H9 (cell line): ENCODE measurements around the gene FRMD4B. TPM values are rescaled to one million over a fixed set of nuclear protein-coding genes. Genes with fewer than 3 reads are reported as not detected.

Experiments
- DNase-seq: peaks from one replicate; pipeline ENCODE4 v3.0.0-alpha.2; 2017
- H2AFZ ChIP-seq: one replicate; pipeline ENCODE4 v1.6.1; 2013; ENCODE audit warnings: mild to moderate bottlenecking, low read length, control low read depth, moderate library complexity
- H2AK5ac ChIP-seq: 2 replicates; pipeline ENCODE4 v1.6.1; 2013; ENCODE audit warnings: low read length, control low read depth, mixed read lengths; ENCODE audit not compliant: insufficient read length
- H2BK120ac ChIP-seq: one replicate; pipeline ENCODE4 v1.6.1; 2013; ENCODE audit warnings: low read depth, mild to moderate bottlenecking, low read length, control low read depth, inconsistent platforms; ENCODE audit not compliant: poor library complexity, severe bottlenecking
- H2BK12ac ChIP-seq: 2 replicates; pipeline ENCODE4 v1.6.1; 2013; ENCODE audit warnings: low read length, control low read depth, mixed read lengths, low read depth; ENCODE audit not compliant: insufficient read length
- H2BK15ac ChIP-seq: 2 replicates; pipeline ENCODE4 v1.6.1; 2013; ENCODE audit warnings: low read depth, low read length, control low read depth
- H2BK20ac ChIP-seq: one replicate; pipeline ENCODE4 v1.6.1; 2013; ENCODE audit warnings: low read depth, mild to moderate bottlenecking, low read length, control low read depth, inconsistent platforms; ENCODE audit not compliant: poor library complexity, severe bottlenecking
- H2BK5ac ChIP-seq: 2 replicates; pipeline ENCODE4 v1.6.1; 2013; ENCODE audit warnings: low read length, control low read depth, mixed read lengths; ENCODE audit not compliant: insufficient read length
- H3K14ac ChIP-seq: 2 replicates; pipeline ENCODE4 v1.6.1; 2013; ENCODE audit warnings: low read length, control low read depth; ENCODE audit not compliant: insufficient read depth
- H3K18ac ChIP-seq: 2 replicates; pipeline ENCODE4 v1.6.1; 2013; ENCODE audit warnings: low read depth, mild to moderate bottlenecking, mixed read lengths, low read length, control low read depth; ENCODE audit not compliant: insufficient read length
- H3K23ac ChIP-seq: 2 replicates; pipeline ENCODE4 v1.6.1; 2013; ENCODE audit warnings: low read length, control low read depth, mixed read lengths, low read depth; ENCODE audit not compliant: insufficient read length
- H3K23me2 ChIP-seq: 2 replicates; pipeline ENCODE4 v1.6.1; 2013; ENCODE audit warnings: low read depth, mild to moderate bottlenecking, mixed read lengths, low read length, control low read depth; ENCODE audit not compliant: insufficient read length, poor library complexity, severe bottlenecking
- H3K27ac ChIP-seq: 2 replicates; pipeline ENCODE4 v1.5.1; 2013; ENCODE audit warnings: low read length, control low read depth, mixed read lengths, low read depth; ENCODE audit not compliant: insufficient read length
- H3K27me3 ChIP-seq: 2 replicates; pipeline ENCODE4 v1.6.1; 2013; ENCODE audit warnings: low read length, control low read depth, inconsistent platforms; ENCODE audit not compliant: insufficient read depth
- H3K4ac ChIP-seq: 2 replicates; pipeline ENCODE4 v1.6.1; 2013; ENCODE audit warnings: low read depth, mild to moderate bottlenecking, control low read depth, inconsistent platforms, low read length, moderate library complexity
- H3K4me1 ChIP-seq: 2 replicates; pipeline ENCODE4 v1.6.1; 2013; ENCODE audit warnings: low read length, control low read depth, inconsistent platforms; ENCODE audit not compliant: insufficient read depth
- H3K4me2 ChIP-seq: 2 replicates; pipeline ENCODE4 v1.6.1; 2013; ENCODE audit warnings: low read length, control low read depth, mixed read lengths; ENCODE audit not compliant: insufficient read length, insufficient read depth
- H3K56ac ChIP-seq: 2 replicates; pipeline ENCODE4 v1.6.1; 2013; ENCODE audit warnings: low read depth, mild to moderate bottlenecking, mixed read lengths, low read length, control low read depth; ENCODE audit not compliant: insufficient read length
- H3K79me1 ChIP-seq: 2 replicates; pipeline ENCODE4 v1.6.1; 2013; ENCODE audit warnings: low read depth, mild to moderate bottlenecking, moderate library complexity, low read length, control low read depth, inconsistent platforms; ENCODE audit not compliant: insufficient read depth, poor library complexity, severe bottlenecking
- H3K79me2 ChIP-seq: 2 replicates; pipeline ENCODE4 v1.6.1; 2013; ENCODE audit warnings: low read length, control low read depth, inconsistent platforms; ENCODE audit not compliant: insufficient read depth
- H3K9ac ChIP-seq: 2 replicates; pipeline ENCODE4 v1.6.1; 2013; ENCODE audit warnings: low read length, control low read depth, mixed read lengths; ENCODE audit not compliant: insufficient read length; ENCODE audit errors: extremely low read depth
- H3K9me3 ChIP-seq: one replicate; pipeline ENCODE4 v1.6.1; 2013; ENCODE audit warnings: low read depth, low read length, inconsistent platforms; ENCODE audit not compliant: control insufficient read depth
- H3T11ph ChIP-seq: one replicate; pipeline ENCODE4 v1.6.1; 2013; ENCODE audit warnings: mild to moderate bottlenecking, low read length, control low read depth, inconsistent platforms
- H4K20me1 ChIP-seq: one replicate; pipeline ENCODE4 v1.6.1; 2013; ENCODE audit not compliant: control insufficient read depth, insufficient read length, insufficient read depth
- H4K5ac ChIP-seq: 2 replicates; pipeline ENCODE4 v1.6.1; 2013; ENCODE audit warnings: low read depth, mild to moderate bottlenecking, mixed read lengths, low read length, control low read depth; ENCODE audit not compliant: insufficient read length
- H4K8ac ChIP-seq: replicated peaks from 2 replicates; pipeline ENCODE4 v1.6.1; 2013; ENCODE audit warnings: low read length, control low read depth, mixed read lengths, low read depth; ENCODE audit not compliant: insufficient read length
- H4K91ac ChIP-seq: 2 replicates; pipeline ENCODE4 v1.6.1; 2013; ENCODE audit warnings: low read depth, mild to moderate bottlenecking, moderate library complexity, mixed read lengths, low read length, control low read depth; ENCODE audit not compliant: insufficient read length
- H3K27ac Mint-ChIP-seq, 3 experiments: 2 replicates in 2 of 3; 3 replicates in 1 of 3; pipeline ENCODE4 v1.8.0; 2020 to 2021; ENCODE audit warnings: mixed read lengths in 3 of 3, mild to moderate bottlenecking in 1 of 3, moderate library complexity in 1 of 3
- H3K27me3 Mint-ChIP-seq: 2 replicates; pipeline ENCODE4 v1.8.0; 2021; ENCODE audit warnings: low read depth, mild to moderate bottlenecking, moderate library complexity, mixed read lengths
- H3K36me3 Mint-ChIP-seq, 3 experiments: 2 replicates in 2 of 3; 3 replicates in 1 of 3; pipeline ENCODE4 v1.8.0; 2020 to 2021; ENCODE audit warnings: low read depth in 3 of 3, mixed read lengths in 3 of 3; ENCODE audit not compliant: insufficient read depth in 1 of 3
- H3K4me1 Mint-ChIP-seq, 2 experiments: 2 replicates each; pipeline ENCODE4 v1.8.0; 2020; ENCODE audit warnings: mixed read lengths in 2 of 2
- H3K4me3 Mint-ChIP-seq, 2 experiments: 2 replicates in 1 of 2; 3 replicates in 1 of 2; pipeline ENCODE4 v1.8.0; 2020 to 2021; ENCODE audit warnings: mild to moderate bottlenecking in 2 of 2, mixed read lengths in 2 of 2, moderate library complexity in 1 of 2
- H3K9me3 Mint-ChIP-seq, 2 experiments: 2 replicates in 1 of 2; 3 replicates in 1 of 2; pipeline ENCODE4 v1.8.0; 2020; ENCODE audit warnings: mild to moderate bottlenecking in 2 of 2, mixed read lengths in 2 of 2, moderate library complexity in 1 of 2
- total RNA-seq: library from RNA; stranded (reverse); gene quantifications from 2 replicates; pipeline ENCODE4 v1.2.1, GENCODE V29; 2021
- TF ChIP-seq, protein P1 (sequence below): fragments of 200-600 bp; sonication (generic); conservative IDR thresholded peaks from 3 replicates; pipeline ENCODE4 v1.8.0; 2021; ENCODE audit warnings: antibody characterized with exemption, mild to moderate bottlenecking

FRMD4B gene
- total RNA-seq, 1 experiment from 2014 or later, result 3.4 TPM

DNA sequence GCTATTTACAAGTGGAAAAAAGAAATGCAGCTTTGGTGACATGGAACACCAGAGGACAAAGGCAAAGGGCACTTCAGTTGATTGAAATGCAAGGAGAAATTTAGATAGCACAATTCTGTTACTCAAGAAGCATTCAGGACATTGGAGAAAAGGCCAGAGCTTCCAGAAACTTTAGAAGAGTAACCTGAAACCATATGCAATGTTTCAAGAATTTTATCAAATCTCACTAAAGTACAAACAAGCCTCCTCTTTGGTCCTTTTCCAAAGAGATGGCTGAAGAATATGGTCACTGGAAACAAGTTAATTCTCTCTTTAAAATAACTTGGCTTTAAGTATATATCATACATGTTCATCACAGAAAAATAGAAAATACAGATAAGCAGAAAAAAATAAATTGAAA is 248.9 kb downstream of the FRMD4B start:
- Histone ChIP-seq H3K27ac (no peak overlapping the region), H4K91ac (no peak overlapping the region), H2BK20ac (no peak overlapping the region), H4K20me1 (no peaks in the 10 kb centered on the region), H3K23ac (no peak overlapping the region), H3K27me3 (no peaks in the 10 kb centered on the region), H2AFZ (no peak overlapping the region), H2AK5ac (no peak overlapping the region), H3T11ph (no peak overlapping the region), H3K4me1 (no peaks in the 10 kb centered on the region), H2BK120ac (no peak overlapping the region), H4K8ac (no peak overlapping the region), H2BK5ac (no peak overlapping the region), H3K79me2 (no peaks in the 10 kb centered on the region), H3K9ac (no peak overlapping the region), H2BK12ac (no peak overlapping the region), H3K23me2 (no peaks in the 10 kb centered on the region), H4K5ac (no peak overlapping the region), H3K56ac (no peak overlapping the region), H3K9me3 (no peaks in the 10 kb centered on the region), H3K14ac (no peak overlapping the region), H3K79me1 (no peaks in the 10 kb centered on the region), H3K4me2 (no peak overlapping the region), H3K4ac (no peak overlapping the region), H2BK15ac (no peak overlapping the region), H3K18ac (no peak overlapping the region)
- no peaks in the 10 kb centered on the region for H3K4me1 Mint-ChIP-seq
- H3K9me3 Mint-ChIP-seq, result no peaks in the 10 kb centered on the region
- H3K27ac Mint-ChIP-seq, result no peak overlapping the region
- DNase-seq, result no peak
- TF ChIP-seq, protein P1, sequence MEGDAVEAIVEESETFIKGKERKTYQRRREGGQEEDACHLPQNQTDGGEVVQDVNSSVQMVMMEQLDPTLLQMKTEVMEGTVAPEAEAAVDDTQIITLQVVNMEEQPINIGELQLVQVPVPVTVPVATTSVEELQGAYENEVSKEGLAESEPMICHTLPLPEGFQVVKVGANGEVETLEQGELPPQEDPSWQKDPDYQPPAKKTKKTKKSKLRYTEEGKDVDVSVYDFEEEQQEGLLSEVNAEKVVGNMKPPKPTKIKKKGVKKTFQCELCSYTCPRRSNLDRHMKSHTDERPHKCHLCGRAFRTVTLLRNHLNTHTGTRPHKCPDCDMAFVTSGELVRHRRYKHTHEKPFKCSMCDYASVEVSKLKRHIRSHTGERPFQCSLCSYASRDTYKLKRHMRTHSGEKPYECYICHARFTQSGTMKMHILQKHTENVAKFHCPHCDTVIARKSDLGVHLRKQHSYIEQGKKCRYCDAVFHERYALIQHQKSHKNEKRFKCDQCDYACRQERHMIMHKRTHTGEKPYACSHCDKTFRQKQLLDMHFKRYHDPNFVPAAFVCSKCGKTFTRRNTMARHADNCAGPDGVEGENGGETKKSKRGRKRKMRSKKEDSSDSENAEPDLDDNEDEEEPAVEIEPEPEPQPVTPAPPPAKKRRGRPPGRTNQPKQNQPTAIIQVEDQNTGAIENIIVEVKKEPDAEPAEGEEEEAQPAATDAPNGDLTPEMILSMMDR, result no peak
- H3K36me3 Mint-ChIP-seq, result no peaks in the 10 kb centered on the region
- peaks cover 48% of the 10 kb centered on the region for H3K27me3 Mint-ChIP-seq
- no peak overlapping the region for H3K4me3 Mint-ChIP-seq
